Lung microvascular endothelial cell (primary cell): ENCODE measurements around the gene SAMD10. TPM values are rescaled to one million over a fixed set of nuclear protein-coding genes. Genes with fewer than 3 reads are reported as not detected.
A peak's percentile ranks its signal among the peaks of the same experiment; 100 is the strongest.
"Not testable (repeated sequence)": the region's sequence is repeated elsewhere in the genome, so short reads cannot be mapped to it uniquely, and the experiment has no call there.

Source experiments
- DNase-seq, 2 donors: peaks; one replicate each; pipeline versions ENCODE4 v3.0.0 to v3.0.0-alpha.2; 2010; ENCODE audit warnings: low read depth in 2 of 2
- total RNA-seq: library from RNA; depleted of rRNA; stranded (reverse); fragments of >200 nt; gene quantifications from 2 replicates; pipeline ENCODE4 v1.2.1, GENCODE V29; 2014

Gene SAMD10
- total RNA-seq: 3.1 and 3.2 TPM in 2 replicates

GRCh38 chr20:63979557-63980316 lies at the start of gene SAMD10:
Gene SAMD10 (minus strand): TSS chr20:63979642. CDS start chr20:63979467, 175 bp downstream.
- DNase-seq: peak; percentile 33 to 50

GRCh38 chr20:64027981-64028685 lies 48.7 kb upstream of the SAMD10 start:
- DNase-seq: no peak

- DNase-seq: no peak
These were observed 46.5 kb upstream of the SAMD10 start for GRCh38 chr20:64025826-64026412.

GRCh38 chr20:64025101-64025825 lies 45.8 kb upstream of the SAMD10 start:
- no peak for DNase-seq

- DNase-seq: no peak
These were observed 44.9 kb upstream of the SAMD10 start for GRCh38 chr20:64024141-64024990.

GRCh38 chr20:64023361-64024140 lies 44.1 kb upstream of the SAMD10 start:
- no peak for DNase-seq

- DNase-seq: no peak
These were observed 43.4 kb upstream of the SAMD10 start for GRCh38 chr20:64022671-64023360.

GRCh38 chr20:64021124-64021975 lies 41.9 kb upstream of the SAMD10 start:
- no peak for DNase-seq

- no peak for DNase-seq
These were observed 36.2 kb upstream of the SAMD10 start for GRCh38 chr20:64015635-64016034.

GRCh38 chr20:64012385-64013154 lies 33.1 kb upstream of the SAMD10 start:
- DNase-seq: not testable (repeated sequence)

- DNase-seq: no peak
These were observed 31.9 kb upstream of the SAMD10 start for GRCh38 chr20:64011366-64011779.

GRCh38 chr20:64010711-64011237 lies 31.3 kb upstream of the SAMD10 start:
- no peak for DNase-seq

- DNase-seq: peak in 1 of 2 donors; percentile 53
These were observed 30.5 kb upstream of the SAMD10 start for GRCh38 chr20:64009811-64010387.

GRCh38 chr20:64006902-64007301 lies 27.5 kb upstream of the SAMD10 start:
- no peak for DNase-seq

GRCh38 chr20:64006490-64006889 lies 27.0 kb upstream of the SAMD10 start:
- DNase-seq: no peak

GRCh38 chr20:64005394-64005793 lies 26.0 kb upstream of the SAMD10 start:
- no peak for DNase-seq
